Measurements from ENCODE around the gene HTT.

Gene HTT

GRCh38 chr4:3074078-3074845 is at the start of gene HTT, which contains the start of gene HTT-AS:
Gene HTT (plus strand): TSS chr4:3074681. CDS start chr4:3074826, 145 bp downstream.
Gene HTT-AS (minus strand): TSS chr4:3074538.
- peak; percentile 81 for DNase-seq (ENCODE audit: extremely low spot score, insufficient read length, low read depth)
- peak; percentile 91 for FAIRE-seq

GRCh38 chr4:3025881-3026280 is 48.6 kb upstream of the HTT start:
- FAIRE-seq = no peak
- no peak for DNase-seq (ENCODE audit: extremely low spot score, insufficient read length, low read depth)

- DNase-seq (ENCODE audit: extremely low spot score, insufficient read length, low read depth) = no peak
- no peak for FAIRE-seq
Observed at GRCh38 chr4:3026540-3026939, 47.9 kb upstream of the HTT start.

- FAIRE-seq (no peak), DNase-seq (ENCODE audit: extremely low spot score, insufficient read length, low read depth) (no peak)
Observed at GRCh38 chr4:3029464-3029863, 45.0 kb upstream of the HTT start.

DNA sequence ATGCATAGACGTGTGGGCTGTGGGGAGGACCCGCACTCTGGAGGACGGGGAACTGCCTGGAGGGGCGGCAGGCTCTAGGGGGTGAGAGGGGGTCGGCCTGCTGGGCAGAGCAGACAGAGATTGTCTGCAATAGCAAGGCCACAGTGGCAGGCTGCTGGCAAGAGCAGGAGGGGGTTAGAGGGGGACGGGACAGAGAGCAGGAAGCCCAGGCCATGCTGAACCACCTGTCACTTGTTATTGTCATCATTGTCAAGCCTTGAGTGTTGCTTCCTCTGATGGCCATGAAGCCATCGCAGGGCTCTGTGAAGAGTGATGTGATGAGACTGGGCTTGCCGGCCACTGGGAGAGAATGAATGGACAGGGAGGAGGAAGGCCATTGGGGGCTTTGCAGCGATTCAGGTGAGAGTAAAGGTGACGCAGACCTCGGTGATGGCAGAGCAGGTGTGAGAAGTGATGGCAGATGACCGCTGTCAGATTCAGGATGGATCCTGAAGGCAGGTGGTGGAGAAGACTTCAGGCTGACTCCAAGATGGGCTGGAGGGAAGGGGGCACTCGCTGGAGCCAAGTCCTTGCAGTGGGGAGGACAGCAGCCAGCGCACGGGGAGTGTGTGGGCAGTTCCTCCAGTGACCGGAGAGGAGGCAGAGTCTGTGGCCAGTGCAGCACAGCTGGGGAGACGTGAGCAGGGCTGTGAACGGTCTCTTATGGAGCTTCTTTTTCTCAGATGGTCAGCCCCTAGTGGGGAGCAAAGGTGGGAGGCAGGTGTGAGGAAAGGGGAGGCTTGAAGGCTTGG is 43.7 kb upstream of the HTT start:
- no peak for FAIRE-seq

DNA sequence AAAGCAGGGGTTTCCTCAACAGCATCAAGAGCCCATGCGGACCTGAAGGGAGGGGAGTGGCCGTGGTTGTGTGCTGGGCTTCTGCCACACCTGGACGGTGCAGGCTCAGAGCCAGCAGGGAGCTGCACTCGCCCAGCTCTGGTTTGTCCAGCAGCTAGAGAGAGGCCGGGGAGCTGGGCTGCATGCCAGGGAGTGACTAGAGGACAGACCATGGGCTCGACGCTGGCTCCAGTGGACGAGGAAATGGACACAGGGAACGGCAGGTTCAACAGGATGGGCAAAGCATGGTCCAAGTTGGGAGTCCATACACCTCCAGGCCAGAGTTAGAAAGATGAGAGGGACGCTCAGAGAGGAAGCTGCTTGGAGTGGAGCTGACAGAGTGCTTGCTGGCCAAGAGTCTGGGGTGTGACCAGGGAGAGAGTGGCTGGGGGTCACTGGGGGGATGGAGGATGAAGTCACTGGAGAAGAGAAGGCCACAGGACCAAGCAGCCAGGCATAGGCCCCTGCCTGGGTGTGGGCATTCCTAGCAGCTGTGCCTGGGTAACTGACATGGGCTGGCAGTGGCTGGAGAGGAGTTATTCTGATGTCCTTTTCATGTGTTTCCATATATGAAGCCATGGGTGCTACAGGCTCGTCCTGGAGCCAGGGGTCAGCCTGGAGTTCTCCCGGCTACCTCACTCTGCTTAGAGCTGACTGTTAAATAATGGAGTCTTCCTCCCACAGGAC is 43.0 kb upstream of the HTT start:
- no peak for DNase-seq (ENCODE audit: extremely low spot score, insufficient read length, low read depth)
- FAIRE-seq = no peak

More for the DNA sequence above, 43.7 kb upstream of the HTT start:
- no peak for DNase-seq (ENCODE audit: extremely low spot score, insufficient read length, low read depth)

- FAIRE-seq (no peak), DNase-seq (ENCODE audit: extremely low spot score, insufficient read length, low read depth) (no peak)
Observed at GRCh38 chr4:3034231-3034630, 40.2 kb upstream of the HTT start.

GRCh38 chr4:3035249-3035648 is 39.2 kb upstream of the HTT start:
- no peak for FAIRE-seq
- DNase-seq (ENCODE audit: extremely low spot score, insufficient read length, low read depth) = no peak

GRCh38 chr4:3035674-3036073 is 38.8 kb upstream of the HTT start:
- no peak for DNase-seq (ENCODE audit: extremely low spot score, insufficient read length, low read depth)
- FAIRE-seq = no peak

GRCh38 chr4:3036131-3036952 is 38.1 kb upstream of the HTT start:
- no peak for DNase-seq (ENCODE audit: extremely low spot score, insufficient read length, low read depth)
- no peak for FAIRE-seq

- peak; percentile 67 for FAIRE-seq
- no peak for DNase-seq (ENCODE audit: extremely low spot score, insufficient read length, low read depth)
Observed at GRCh38 chr4:3037957-3038461, 36.5 kb upstream of the HTT start.

GRCh38 chr4:3039706-3040366 is 34.6 kb upstream of the HTT start:
- FAIRE-seq (no peak), DNase-seq (ENCODE audit: extremely low spot score, insufficient read length, low read depth) (no peak)

DNA sequence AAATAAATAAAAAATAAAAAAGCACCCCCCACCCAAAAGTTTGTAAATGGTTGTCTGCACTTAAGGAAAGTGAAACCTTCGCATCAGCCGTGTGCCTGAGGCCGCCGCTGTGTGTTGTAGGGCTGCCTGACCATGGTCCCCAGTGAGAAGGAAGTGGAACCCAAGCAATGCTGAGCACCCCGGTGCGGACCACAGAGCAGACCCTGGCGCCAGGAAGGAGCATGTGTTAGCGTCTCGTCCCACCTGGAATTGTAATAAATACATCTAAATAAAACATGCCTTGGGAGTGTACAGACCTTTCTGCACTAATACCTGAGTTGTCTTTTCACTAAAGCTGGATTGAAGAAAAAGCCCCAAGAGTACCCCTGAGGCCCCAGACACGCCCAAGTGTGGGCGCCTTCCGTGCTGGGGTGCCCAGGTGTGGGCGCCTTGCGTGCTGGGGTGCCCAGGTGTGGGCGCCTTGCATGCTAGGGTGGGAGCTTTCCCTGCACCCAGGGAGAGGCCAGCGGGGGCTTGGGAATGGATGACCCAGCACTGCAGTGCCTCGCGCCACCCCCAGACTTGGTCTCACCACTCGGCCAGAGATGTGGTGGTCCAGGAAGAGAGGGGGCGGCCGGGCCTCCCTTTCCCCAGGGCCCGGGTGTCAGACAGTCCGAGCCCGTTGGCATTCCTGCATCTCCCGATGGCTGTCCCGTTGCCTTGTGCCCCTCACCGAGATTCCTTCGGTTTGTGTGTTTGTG is 33.9 kb upstream of the HTT start:
- no peak for DNase-seq (ENCODE audit: extremely low spot score, insufficient read length, low read depth)
- peak; percentile 95 for FAIRE-seq

- DNase-seq (ENCODE audit: extremely low spot score, insufficient read length, low read depth) (no peak), FAIRE-seq (peak; percentile 72)
Observed at GRCh38 chr4:3041192-3042142, 33.0 kb upstream of the HTT start.

DNA sequence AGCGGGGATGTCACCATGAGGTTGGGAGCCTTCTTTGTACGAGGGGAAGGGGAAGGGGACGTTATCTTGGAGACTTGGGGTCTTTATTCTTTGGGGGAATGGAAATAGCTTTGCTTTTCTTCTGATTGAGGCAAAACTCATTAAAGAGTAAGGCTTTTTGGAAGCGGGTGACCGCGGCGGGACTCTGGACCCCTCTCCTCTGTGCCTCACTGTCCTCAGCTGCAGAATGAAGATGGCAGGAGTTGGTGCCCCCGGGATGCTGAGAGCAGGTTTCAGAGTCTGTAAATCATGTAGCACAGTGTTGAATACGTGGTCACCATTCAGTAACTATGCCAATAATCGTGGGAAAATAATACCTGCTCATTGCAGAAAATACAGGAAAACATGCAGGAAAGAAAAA is 32.3 kb upstream of the HTT start:
- no peak for FAIRE-seq

GRCh38 chr4:3043282-3044020 is 31.0 kb upstream of the HTT start:
- DNase-seq (ENCODE audit: extremely low spot score, insufficient read length, low read depth) = no peak
- no peak for FAIRE-seq

More for the DNA sequence above, 32.3 kb upstream of the HTT start:
- no peak for DNase-seq (ENCODE audit: extremely low spot score, insufficient read length, low read depth)

All from GM18507 (cell line).